ENCODE results near the gene STAM. TPM values are rescaled to one million over a fixed set of nuclear protein-coding genes. Genes with fewer than 3 reads are reported as not detected.

The STAM gene
- total and polyA plus RNA-seq, 9 of the 15 experiments (the other 6 are each of a cell fraction or from before 2014, with no cell fraction given): 13.8 to 33.5 (median 26.4) TPM

- ATAC-seq: peak; percentile 43
- H3K4me3 ChIP-seq: no peak overlapping the region
- H3K9me3 ChIP-seq (replicated peaks; ENCODE audit: control insufficient read depth, insufficient read depth, low read depth, low read length): 0 out of 2 replicates have a peak, but pooled peaks cover 2% of the 10 kb centered on the region
- H3K36me3 ChIP-seq (ENCODE audit: control insufficient read depth, insufficient read depth, low read length): peaks cover 21% of the 10 kb centered on the region
- in situ Hi-C loops (cut with MboI): no loop called here
- ChIA-PET POLR2A (interaction anchor here (1.9 kb wide), 1 partner anchor 12 kb away, joined by 12 read pairs; the partner anchor contains the start of gene STAM), CTCF (ENCODE audit: low intra/inter-chr PET ratio) (no interaction called here)
- H3K9me1 ChIP-seq (ENCODE audit: control insufficient read depth, insufficient read depth, low read length): no peaks in the 10 kb centered on the region
- H3K4me1 ChIP-seq (replicated peaks in 1 of 2; ENCODE audit: control insufficient read depth in 2 of 2, insufficient read depth in 2 of 2, low read length in 2 of 2): peaks cover 20 to 52% of the 10 kb centered on the region in 2 experiments
- 12% methylated on average over 5 of the region's 5 CpGs for WGBS (ENCODE audit: insufficient coverage, low coverage, missing lambda C conversion rate)
- peaks cover 13% of the 10 kb centered on the region; the same call in 1 of the 2 replicates for H4K20me1 ChIP-seq (replicated peaks; ENCODE audit: control insufficient read depth, insufficient read depth, low read length)
- intact Hi-C loops (cut with micrococcal nuclease): no loop called here
- peak overlapping the region; percentile 22; the same call in 1 of the 2 replicates for H3K4me2 ChIP-seq (ENCODE audit: insufficient read depth, low read length)
- H2AFZ ChIP-seq (ENCODE audit: low read depth, low read length): no peak overlapping the region
- peak; percentile 48 for FAIRE-seq
- peak overlapping the region; percentile 34; the same call in 1 of the 3 replicates for H3K27ac ChIP-seq (ENCODE audit: extremely low read depth, low read depth, low read length)
- BruUV-seq (replicated peaks): no TSS peak
- H3K27me3 ChIP-seq (ENCODE audit: control insufficient read depth in 2 of 2, insufficient read depth in 2 of 2, low read length in 2 of 2): no peaks in the 10 kb centered on the region
- peaks cover 95% of the 10 kb centered on the region for H3K79me2 ChIP-seq (ENCODE audit: control insufficient read depth, insufficient read depth, low read length)
- H3K9ac ChIP-seq (ENCODE audit: insufficient read depth in 1 of 2, low read depth in 2 of 2, low read length in 2 of 2): 0 out of 4 replicates have a peak overlapping the region, but pooled peaks of 1 of the 2 experiments have one; percentile 8
- peak; percentile 24 to 48 (median 33) for DNase-seq (ENCODE audit: extremely low read depth in 1 of 4, low spot score in 3 of 4)
- TF ChIP-seq, protein P1, sequence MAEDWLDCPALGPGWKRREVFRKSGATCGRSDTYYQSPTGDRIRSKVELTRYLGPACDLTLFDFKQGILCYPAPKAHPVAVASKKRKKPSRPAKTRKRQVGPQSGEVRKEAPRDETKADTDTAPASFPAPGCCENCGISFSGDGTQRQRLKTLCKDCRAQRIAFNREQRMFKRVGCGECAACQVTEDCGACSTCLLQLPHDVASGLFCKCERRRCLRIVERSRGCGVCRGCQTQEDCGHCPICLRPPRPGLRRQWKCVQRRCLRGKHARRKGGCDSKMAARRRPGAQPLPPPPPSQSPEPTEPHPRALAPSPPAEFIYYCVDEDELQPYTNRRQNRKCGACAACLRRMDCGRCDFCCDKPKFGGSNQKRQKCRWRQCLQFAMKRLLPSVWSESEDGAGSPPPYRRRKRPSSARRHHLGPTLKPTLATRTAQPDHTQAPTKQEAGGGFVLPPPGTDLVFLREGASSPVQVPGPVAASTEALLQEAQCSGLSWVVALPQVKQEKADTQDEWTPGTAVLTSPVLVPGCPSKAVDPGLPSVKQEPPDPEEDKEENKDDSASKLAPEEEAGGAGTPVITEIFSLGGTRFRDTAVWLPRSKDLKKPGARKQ (CRISPR knock-in tag; IDR thresholded peaks at IDR 0.05): no peak
- TF ChIP-seq ZNF589 (CRISPR knock-in tag; IDR thresholded peaks at IDR 0.05; ENCODE audit: low read depth): no peak
- TF ChIP-seq CTBP1 (IDR thresholded peaks at IDR 0.05; ENCODE audit: borderline replicate concordance): peak; percentile 72; the same call in 1 of the 2 replicates
- 0 out of 2 replicates have a peak, but pooled peaks have one; percentile 20 for TF ChIP-seq PYGO2 (tag; IDR thresholded peaks at IDR 0.05)
- TF ChIP-seq ZNF140 (CRISPR knock-in tag; IDR thresholded peaks at IDR 0.05): no peak
- TF ChIP-seq CBFA2T3 (IDR thresholded peaks at IDR 0.05): peak; percentile 75
- no peak for TF ChIP-seq RHOXF2B (CRISPR knock-in tag; conservative IDR thresholded peaks at IDR 0.05)
- no peak for TF ChIP-seq ZNF184 (CRISPR knock-in tag; IDR thresholded peaks at IDR 0.05)
- no peak for TF ChIP-seq ZNF217 (CRISPR knock-in tag; IDR thresholded peaks at IDR 0.05)
- TF ChIP-seq HBP1 (CRISPR knock-in tag; IDR thresholded peaks at IDR 0.05): no peak
- no peak for TF ChIP-seq ZNF778 (CRISPR knock-in tag; IDR thresholded peaks at IDR 0.05)
- peak; percentile 17; the same call in 1 of the 2 replicates for TF ChIP-seq SMARCA5 (IDR thresholded peaks at IDR 0.05)
- no peak for TF ChIP-seq ZNF280A (IDR thresholded peaks at IDR 0.05; ENCODE audit: low read depth, partially characterized antibody)
- TF ChIP-seq, protein P2, sequence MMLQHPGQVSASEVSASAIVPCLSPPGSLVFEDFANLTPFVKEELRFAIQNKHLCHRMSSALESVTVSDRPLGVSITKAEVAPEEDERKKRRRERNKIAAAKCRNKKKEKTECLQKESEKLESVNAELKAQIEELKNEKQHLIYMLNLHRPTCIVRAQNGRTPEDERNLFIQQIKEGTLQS (IDR thresholded peaks at IDR 0.05): peak; percentile 94
- TF ChIP-seq, protein P2 (CRISPR knock-in tag; conservative IDR thresholded peaks at IDR 0.05): no peak
- no peak for TF ChIP-seq YY1 (IDR thresholded peaks at IDR 0.05; ENCODE audit: borderline replicate concordance in 1 of 3, control insufficient read depth in 1 of 3, extremely low read depth in 1 of 3, insufficient read depth in 3 of 3, insufficient read length in 1 of 3, insufficient replicate concordance in 2 of 3, low read depth in 1 of 3, low read length in 2 of 3)
Observed at GRCh38 chr10:17655567-17656146, 11.7 kb downstream of the STAM start.
